Activated naive CD8-positive, alpha-beta T cell treated with anti-CD3 and anti-CD28 coated beads, Interleukin-2, amount 10 ng/mL, durations not matched to agents 7 days and 5 days (primary cell): ENCODE measurements around the gene UHRF2. TPM values are rescaled to one million over a fixed set of nuclear protein-coding genes. Genes with fewer than 3 reads are reported as not detected.
A peak's percentile ranks its signal among the peaks of the same experiment; 100 is the strongest.

Source experiments
- ATAC-seq: fragments of 150-1000 bp; cut with Tn5 transposase; one replicate; pipeline ENCODE4 v1.10.0; 2021; ENCODE audit warnings: low read depth, moderate library complexity
- POLR2A ChIA-PET: fragments of 350-600 bp; sonication (Branson Sonifier 250); formaldehyde crosslinking; loops from one replicate; lab custom pipeline; 2021; ENCODE audit warnings: antibody characterized with exemption; lab: Charles Lee
- DNase-seq: peaks from one replicate; pipeline ENCODE4 v3.0.0; 2021
- H3K27ac Mint-ChIP-seq: one replicate; pipeline ENCODE4 v1.8.0; 2022; ENCODE audit warnings: mild to moderate bottlenecking, mixed read lengths
- H3K27me3 Mint-ChIP-seq: one replicate; pipeline ENCODE4 v1.8.0; 2022; ENCODE audit warnings: mild to moderate bottlenecking, moderate library complexity, mixed read lengths
- H3K36me3 Mint-ChIP-seq: one replicate; pipeline ENCODE4 v1.8.0; 2021; ENCODE audit warnings: mild to moderate bottlenecking, mixed read lengths
- H3K4me1 Mint-ChIP-seq: one replicate; pipeline ENCODE4 v1.8.0; 2021; ENCODE audit warnings: mixed read lengths
- H3K4me3 Mint-ChIP-seq: one replicate; pipeline ENCODE4 v1.8.0; 2022; ENCODE audit warnings: mild to moderate bottlenecking, moderate library complexity, mixed read lengths
- H3K9me3 Mint-ChIP-seq: one replicate; pipeline ENCODE4 v1.8.0; 2021; ENCODE audit warnings: mixed read lengths
- total RNA-seq, 2 experiments: library from RNA; stranded (reverse); gene quantifications; one replicate each; pipeline ENCODE4 v1.2.3, GENCODE V29; 2021

Gene UHRF2
- total RNA-seq, 2 experiments from 2014 or later, result 78.6 to 84.8 TPM

DNA sequence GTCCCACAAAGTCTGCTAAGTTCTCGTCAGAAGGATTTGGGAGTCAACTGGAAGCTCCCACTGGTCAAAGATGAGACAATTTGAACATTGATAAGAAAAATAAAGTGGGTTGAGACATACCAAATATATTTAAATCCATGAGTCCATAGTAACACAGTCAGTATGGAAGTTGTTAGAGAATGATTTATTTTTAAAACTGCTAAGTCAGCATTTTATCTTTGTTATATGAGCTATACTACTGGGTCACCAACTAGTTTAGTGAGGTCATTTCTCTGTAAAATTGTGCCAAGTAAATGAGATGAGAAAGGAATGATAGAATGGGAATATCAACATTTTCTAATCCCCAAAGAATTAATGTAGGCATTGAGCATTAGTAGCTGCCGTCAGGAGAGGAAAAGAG, 60.2 kb downstream of the UHRF2 start:
- Mint-ChIP-seq H3K9me3 (no peaks in the 10 kb centered on the region), H3K36me3 (peaks cover 6% of the 10 kb centered on the region), H3K4me3 (no peak overlapping the region), H3K27ac (no peak overlapping the region), H3K27me3 (no peaks in the 10 kb centered on the region), H3K4me1 (peaks cover 1% of the 10 kb centered on the region)
- POLR2A ChIA-PET, result no interaction called here
- DNase-seq (no peak), ATAC-seq (no peak)

- no peaks in the 10 kb centered on the region for H3K9me3 Mint-ChIP-seq
- H3K36me3 Mint-ChIP-seq, result peaks cover 9% of the 10 kb centered on the region
- DNase-seq, result no peak
- POLR2A ChIA-PET, result no interaction called here
- H3K4me1 Mint-ChIP-seq, result peaks cover 1% of the 10 kb centered on the region
- H3K27me3 Mint-ChIP-seq, result no peaks in the 10 kb centered on the region
- no peak for ATAC-seq
- H3K27ac Mint-ChIP-seq, result no peak overlapping the region
- no peak overlapping the region for H3K4me3 Mint-ChIP-seq
Observed at GRCh38 chr9:6479959-6480358, 67.0 kb downstream of the UHRF2 start.

GRCh38 chr9:6484210-6484609, 71.2 kb downstream of the UHRF2 start:
- Mint-ChIP-seq H3K27ac (no peak overlapping the region), H3K4me1 (no peaks in the 10 kb centered on the region), H3K9me3 (no peaks in the 10 kb centered on the region), H3K27me3 (no peaks in the 10 kb centered on the region), H3K36me3 (peaks cover 16% of the 10 kb centered on the region), H3K4me3 (no peak overlapping the region)
- DNase-seq (no peak), ATAC-seq (no peak)
- POLR2A ChIA-PET, result no interaction called here

DNA sequence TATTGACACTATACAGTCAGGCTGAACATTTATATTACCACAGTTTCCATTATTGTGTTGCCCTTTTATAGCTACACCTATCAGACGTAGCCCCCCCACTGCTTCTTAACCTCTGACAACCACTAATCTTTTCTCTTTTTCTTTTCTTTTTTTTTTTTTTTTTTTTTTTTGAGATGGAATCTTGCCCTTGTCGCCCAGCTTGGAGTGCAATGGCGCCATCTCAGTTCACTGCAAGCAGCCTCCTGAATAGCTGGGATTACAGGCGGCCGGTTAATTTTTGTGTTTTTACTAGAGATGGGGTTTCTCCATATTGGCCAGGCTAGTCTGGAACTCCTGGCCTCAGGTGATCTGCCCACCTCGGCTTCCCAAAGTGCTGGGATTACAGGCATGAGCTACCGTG, 75.4 kb downstream of the UHRF2 start:
- no peaks in the 10 kb centered on the region for H3K27me3 Mint-ChIP-seq
- H3K27ac Mint-ChIP-seq, result no peak overlapping the region
- no peaks in the 10 kb centered on the region for H3K4me1 Mint-ChIP-seq
- DNase-seq (no peak), ATAC-seq (no peak)
- no peak overlapping the region for H3K4me3 Mint-ChIP-seq
- POLR2A ChIA-PET, result interaction anchor here (1.0 kb wide), 1 partner anchor 63 kb away, joined by 5 read pairs; no protein-coding TSS in a partner anchor
- peaks cover 16% of the 10 kb centered on the region for H3K36me3 Mint-ChIP-seq
- H3K9me3 Mint-ChIP-seq, result no peaks in the 10 kb centered on the region

- no peak for ATAC-seq
- POLR2A ChIA-PET, result no interaction called here
- H3K9me3 Mint-ChIP-seq, result no peaks in the 10 kb centered on the region
- H3K4me1 Mint-ChIP-seq, result peaks cover 2% of the 10 kb centered on the region
- peaks cover 18% of the 10 kb centered on the region for H3K36me3 Mint-ChIP-seq
- no peak for DNase-seq
- H3K27ac Mint-ChIP-seq, result no peak overlapping the region
- H3K27me3 Mint-ChIP-seq, result no peaks in the 10 kb centered on the region
- H3K4me3 Mint-ChIP-seq, result no peak overlapping the region
Observed at GRCh38 chr9:6489099-6489498, 76.1 kb downstream of the UHRF2 start.

GRCh38 chr9:6490863-6491262, 77.9 kb downstream of the UHRF2 start:
- peaks cover 2% of the 10 kb centered on the region for H3K4me1 Mint-ChIP-seq
- DNase-seq (no peak), ATAC-seq (no peak)
- H3K36me3 Mint-ChIP-seq, result peaks cover 16% of the 10 kb centered on the region
- no peak overlapping the region for H3K27ac Mint-ChIP-seq
- H3K9me3 Mint-ChIP-seq, result no peaks in the 10 kb centered on the region
- H3K27me3 Mint-ChIP-seq, result no peaks in the 10 kb centered on the region
- POLR2A ChIA-PET, result no interaction called here
- H3K4me3 Mint-ChIP-seq, result no peak overlapping the region

DNA sequence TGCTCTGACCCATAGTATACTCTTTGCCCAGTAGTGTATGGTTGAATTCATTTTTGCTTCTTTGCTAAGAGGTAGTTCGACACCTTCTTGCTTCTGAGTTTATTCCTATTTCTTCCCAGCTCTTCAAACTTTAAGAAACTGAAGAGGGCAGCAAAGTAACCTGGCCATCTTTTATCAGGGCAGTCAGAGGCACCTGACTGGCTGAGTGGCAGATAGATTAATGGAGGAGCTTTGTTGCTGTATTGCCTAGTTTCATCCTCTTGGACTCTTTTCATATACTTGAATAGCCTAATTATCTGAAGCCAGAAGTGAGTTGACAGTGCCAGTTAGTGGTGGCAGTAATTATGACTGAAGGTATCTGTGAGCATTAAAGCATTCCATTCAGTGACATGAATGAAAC, 82.5 kb downstream of the UHRF2 start:
- no peaks in the 10 kb centered on the region for H3K9me3 Mint-ChIP-seq
- POLR2A ChIA-PET, result no interaction called here
- peaks cover 2% of the 10 kb centered on the region for H3K4me1 Mint-ChIP-seq
- no peak overlapping the region for H3K27ac Mint-ChIP-seq
- DNase-seq, result no peak
- ATAC-seq, result no peak
- H3K4me3 Mint-ChIP-seq, result no peak overlapping the region
- H3K36me3 Mint-ChIP-seq, result peaks cover 26% of the 10 kb centered on the region
- no peaks in the 10 kb centered on the region for H3K27me3 Mint-ChIP-seq

GRCh38 chr9:6498982-6499381, 86.0 kb downstream of the UHRF2 start:
- Mint-ChIP-seq H3K4me1 (no peaks in the 10 kb centered on the region), H3K27ac (peak overlapping the region; percentile 66), H3K9me3 (no peaks in the 10 kb centered on the region), H3K27me3 (no peaks in the 10 kb centered on the region), H3K4me3 (no peak overlapping the region), H3K36me3 (peaks cover 22% of the 10 kb centered on the region)
- POLR2A ChIA-PET, result no interaction called here
- no peak for DNase-seq
- no peak for ATAC-seq

DNA sequence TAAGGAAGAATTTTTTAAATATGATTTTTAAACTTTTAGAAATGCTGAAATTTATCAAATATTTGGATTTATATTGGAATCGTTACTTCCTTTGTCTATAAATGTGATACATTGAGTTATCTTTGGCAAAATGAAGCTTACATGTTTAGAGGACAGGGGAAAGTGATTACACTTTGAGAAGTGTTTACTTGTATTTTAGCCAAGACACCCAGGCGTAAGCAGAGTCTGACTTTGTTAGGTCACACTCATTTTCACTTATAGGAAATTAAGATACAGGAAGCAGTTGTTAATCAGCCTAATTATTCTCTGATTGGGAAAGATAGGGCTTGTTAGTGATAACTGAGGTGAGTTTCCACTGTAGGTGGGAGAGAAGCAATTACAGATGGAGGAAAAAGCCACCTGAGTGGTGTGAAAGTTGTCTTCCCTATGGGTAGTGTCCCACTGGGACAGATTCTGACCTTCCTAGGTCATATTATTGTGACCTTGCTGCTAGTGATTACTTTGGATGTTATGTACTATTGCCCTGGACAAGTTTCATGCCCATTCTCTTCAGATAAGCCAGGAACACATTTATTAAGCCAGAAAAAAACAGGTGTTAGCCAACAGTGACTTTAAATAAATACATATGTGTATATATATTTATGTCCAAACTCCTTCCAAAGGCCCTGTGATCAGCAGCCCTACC, 88.7 kb downstream of the UHRF2 start:
- H3K36me3 Mint-ChIP-seq, result peaks cover 35% of the 10 kb centered on the region
- H3K4me3 Mint-ChIP-seq, result no peak overlapping the region
- DNase-seq, result no peak
- no peak for ATAC-seq
- no peak overlapping the region for H3K27ac Mint-ChIP-seq
- H3K4me1 Mint-ChIP-seq, result no peaks in the 10 kb centered on the region
- no peaks in the 10 kb centered on the region for H3K9me3 Mint-ChIP-seq
- no peaks in the 10 kb centered on the region for H3K27me3 Mint-ChIP-seq
- POLR2A ChIA-PET, result no interaction called here

DNA sequence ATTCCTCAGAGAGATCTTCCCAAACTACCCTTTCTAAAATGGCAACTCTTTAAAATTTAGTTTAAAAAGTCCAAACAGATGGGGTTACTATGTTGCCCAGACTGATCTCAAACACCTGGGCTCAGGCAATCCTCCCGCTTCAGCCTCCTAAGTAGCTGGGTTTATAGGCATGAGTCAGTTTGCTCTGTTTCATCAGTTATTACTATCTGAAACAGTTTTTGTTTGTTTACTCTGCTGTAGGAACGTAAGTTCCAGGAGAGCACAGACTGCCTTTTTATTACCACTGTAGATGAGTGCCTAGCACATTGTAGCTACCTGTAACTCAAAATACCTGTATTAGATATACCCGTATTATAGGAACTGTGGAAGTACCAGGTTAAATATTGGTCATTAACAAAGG, 89.4 kb downstream of the UHRF2 start:
- Mint-ChIP-seq H3K4me1 (no peaks in the 10 kb centered on the region), H3K36me3 (peaks cover 34% of the 10 kb centered on the region), H3K27ac (no peak overlapping the region), H3K27me3 (no peaks in the 10 kb centered on the region), H3K4me3 (no peak overlapping the region), H3K9me3 (no peaks in the 10 kb centered on the region)
- no peak for DNase-seq
- POLR2A ChIA-PET, result no interaction called here
- ATAC-seq, result no peak

DNA sequence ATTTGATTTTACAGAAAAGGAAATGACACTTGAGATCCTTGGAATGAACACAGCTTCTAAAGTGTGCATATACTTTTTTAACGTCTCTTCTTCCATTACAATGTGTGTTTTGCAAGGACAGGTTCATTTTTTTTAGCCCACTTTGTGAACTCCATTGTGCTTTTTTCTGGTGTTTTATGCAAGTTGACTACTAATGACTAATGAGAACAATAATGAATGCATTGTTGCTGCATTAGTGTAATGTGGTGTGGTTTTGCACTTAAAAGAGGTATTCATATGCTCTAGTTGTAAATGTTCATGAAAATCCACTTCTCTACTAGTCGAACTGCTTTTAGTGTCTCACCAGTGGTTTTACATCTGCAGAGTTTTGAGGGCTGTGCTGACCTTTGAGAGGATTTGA, 93.6 kb downstream of the UHRF2 start:
- peaks cover 45% of the 10 kb centered on the region for H3K36me3 Mint-ChIP-seq
- POLR2A ChIA-PET, result no interaction called here
- no peaks in the 10 kb centered on the region for H3K9me3 Mint-ChIP-seq
- no peak for DNase-seq
- no peaks in the 10 kb centered on the region for H3K27me3 Mint-ChIP-seq
- H3K4me1 Mint-ChIP-seq, result peaks cover 5% of the 10 kb centered on the region
- ATAC-seq, result no peak
- no peak overlapping the region for H3K27ac Mint-ChIP-seq
- H3K4me3 Mint-ChIP-seq, result no peak overlapping the region

DNA sequence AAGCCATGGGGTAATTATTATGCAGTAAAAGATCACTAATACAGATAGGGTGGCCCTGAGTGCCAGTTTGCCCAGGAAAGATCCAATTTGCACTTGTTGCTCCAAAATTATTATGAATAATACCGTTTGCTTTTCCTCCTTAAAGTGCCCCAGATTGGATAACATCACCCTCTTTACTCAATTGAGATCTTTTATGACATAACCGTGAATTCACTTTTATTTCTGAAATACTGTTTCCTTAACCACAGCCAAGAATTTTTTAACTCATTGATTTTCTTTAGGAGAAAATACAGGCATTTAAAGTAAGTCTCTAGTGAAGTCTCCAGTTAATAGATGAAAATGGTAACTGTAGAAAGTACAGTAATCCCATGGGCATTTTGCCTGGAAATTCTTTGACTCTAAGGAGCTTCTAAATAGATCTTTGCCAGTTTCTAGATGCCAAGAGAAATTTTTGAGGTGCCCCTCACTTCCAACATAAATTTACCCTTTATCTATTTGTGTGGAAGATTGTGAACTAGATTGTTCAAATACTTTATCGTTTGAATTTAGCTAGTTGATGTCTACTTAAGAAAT, 99.2 kb downstream of the UHRF2 start:
- Mint-ChIP-seq H3K27ac (no peak overlapping the region), H3K4me1 (peaks cover 5% of the 10 kb centered on the region)
- POLR2A ChIA-PET, result no interaction called here

DNA sequence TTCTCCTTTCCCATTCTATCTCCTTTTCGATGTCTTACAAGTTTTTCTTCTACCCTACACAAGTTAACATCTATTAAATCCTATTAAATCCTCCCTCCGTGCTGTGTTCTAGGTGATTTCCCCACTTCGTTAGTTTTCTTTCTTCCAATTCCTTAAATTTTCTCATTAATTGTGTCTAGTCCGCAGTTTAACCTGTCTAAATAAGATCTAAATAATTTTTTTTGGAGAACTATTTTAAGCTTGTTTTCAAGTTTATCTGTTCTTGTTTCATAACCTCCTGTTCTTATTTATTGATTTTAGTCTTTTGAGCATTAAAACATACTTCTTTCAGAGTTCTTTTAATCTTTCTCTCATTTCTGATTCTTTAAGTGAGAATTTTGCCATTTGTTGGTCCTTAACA, 109.3 kb downstream of the UHRF2 start:
- H3K4me1 Mint-ChIP-seq, result no peaks in the 10 kb centered on the region
- POLR2A ChIA-PET, result no interaction called here
- H3K9me3 Mint-ChIP-seq, result peaks cover 13% of the 10 kb centered on the region
- peaks cover 27% of the 10 kb centered on the region for H3K36me3 Mint-ChIP-seq
- no peaks in the 10 kb centered on the region for H3K27me3 Mint-ChIP-seq
- H3K27ac Mint-ChIP-seq, result no peak overlapping the region
- no peak for ATAC-seq
- DNase-seq, result no peak
- no peak overlapping the region for H3K4me3 Mint-ChIP-seq

More for the DNA sequence above, 99.2 kb downstream of the UHRF2 start:
- Mint-ChIP-seq H3K9me3 (peaks cover 3% of the 10 kb centered on the region), H3K36me3 (peaks cover 34% of the 10 kb centered on the region), H3K27me3 (no peaks in the 10 kb centered on the region), H3K4me3 (no peak overlapping the region)
- ATAC-seq (no peak), DNase-seq (no peak)

- H3K36me3 Mint-ChIP-seq, result peaks cover 16% of the 10 kb centered on the region
- H3K4me1 Mint-ChIP-seq, result no peaks in the 10 kb centered on the region
- DNase-seq (no peak), ATAC-seq (no peak)
- POLR2A ChIA-PET, result no interaction called here
- H3K4me3 Mint-ChIP-seq, result no peak overlapping the region
- H3K27me3 Mint-ChIP-seq, result no peaks in the 10 kb centered on the region
- H3K27ac Mint-ChIP-seq, result no peak overlapping the region
- peaks cover 10% of the 10 kb centered on the region for H3K9me3 Mint-ChIP-seq
Observed at GRCh38 chr9:6525326-6526045, 112.5 kb downstream of the UHRF2 start.
